Osteoblast (primary cell): ENCODE results near the gene GREB1. TPM values are rescaled to one million over a fixed set of nuclear protein-coding genes. Genes with fewer than 3 reads are reported as not detected.

Source experiments
- DNase-seq: peaks from one replicate; pipeline ENCODE4 v3.0.0; 2011; ENCODE audit warnings: low spot score, mixed read lengths; ENCODE audit not compliant: insufficient read length; ENCODE audit errors: missing footprints
- H2AFZ ChIP-seq: 2 replicates; pipeline ENCODE4 v1.6.0; 2011; ENCODE audit warnings: mild to moderate bottlenecking, low read length
- H3K27ac ChIP-seq: 2 replicates; pipeline ENCODE4 v1.5.1; 2011; ENCODE audit warnings: mild to moderate bottlenecking, low read depth, low read length, moderate library complexity
- H3K27me3 ChIP-seq: 2 replicates; pipeline ENCODE4 v1.6.0; 2012; ENCODE audit warnings: mild to moderate bottlenecking, control low read depth, inconsistent platforms, low read length, moderate library complexity; ENCODE audit not compliant: insufficient read depth
- H3K36me3 ChIP-seq: 2 replicates; pipeline ENCODE4 v1.5.1; 2011; ENCODE audit warnings: mild to moderate bottlenecking, low read length, control low read depth, moderate library complexity; ENCODE audit not compliant: insufficient read depth
- H3K4me1 ChIP-seq: 2 replicates; pipeline ENCODE4 v1.5.1; 2011; ENCODE audit warnings: mild to moderate bottlenecking, low read length, control low read depth, moderate library complexity; ENCODE audit not compliant: insufficient read depth
- H3K4me2 ChIP-seq: 2 replicates; pipeline ENCODE4 v1.6.0; 2011; ENCODE audit warnings: mild to moderate bottlenecking, low read length; ENCODE audit not compliant: insufficient read depth
- H3K4me3 ChIP-seq: fragments of 200-600 bp; sonication (generic); 3 replicates; pipeline ENCODE4 v1.5.1; 2012; ENCODE audit warnings: mild to moderate bottlenecking, low read length, inconsistent platforms; ENCODE audit not compliant: insufficient read depth
- H3K79me2 ChIP-seq: 2 replicates; pipeline ENCODE4 v1.6.0; 2012; ENCODE audit warnings: mild to moderate bottlenecking, low read length, control low read depth, inconsistent platforms; ENCODE audit not compliant: insufficient read depth
- H3K9me3 ChIP-seq: 2 replicates; pipeline ENCODE4 v1.5.1; 2011; ENCODE audit warnings: low read depth, low read length, control low read depth
- H4K20me1 ChIP-seq: 2 replicates; pipeline ENCODE4 v1.6.0; 2012; ENCODE audit warnings: mild to moderate bottlenecking, low read length, control low read depth; ENCODE audit not compliant: insufficient read depth
- CTCF ChIP-seq: IDR thresholded peaks from 2 replicates; pipeline ENCODE4 v1.5.1; 2011; ENCODE audit warnings: mild to moderate bottlenecking, low read depth, low read length, moderate library complexity; ENCODE audit errors: extremely low read depth
- total RNA-seq: library from RNA; depleted of rRNA; stranded (reverse); fragments of >200 nt; gene quantifications from 2 replicates; pipeline ENCODE4 v1.2.3, GENCODE V29; 2012

Gene GREB1
- total RNA-seq, 1 donor: 1.1 TPM

GRCh38 chr2:11582862-11583752 lies 49.3 kb downstream of the GREB1 start:
- peak; percentile 87 for TF ChIP-seq CTCF
- no peak overlapping the region for H3K4me2 ChIP-seq
- no peak overlapping the region for H3K27ac ChIP-seq
- peaks cover 10% of the 10 kb centered on the region for H3K4me1 ChIP-seq
- no peaks in the 10 kb centered on the region for H3K9me3 ChIP-seq
- no peaks in the 10 kb centered on the region for H3K36me3 ChIP-seq
- no peak overlapping the region for H3K4me3 ChIP-seq
- H4K20me1 ChIP-seq: no peaks in the 10 kb centered on the region
- DNase-seq: peak; percentile 94
- H2AFZ ChIP-seq: peak overlapping the region; percentile 28
- peaks cover 7% of the 10 kb centered on the region for H3K27me3 ChIP-seq
- no peaks in the 10 kb centered on the region for H3K79me2 ChIP-seq

- no peak overlapping the region for H2AFZ ChIP-seq
- H3K4me1 ChIP-seq: peaks cover 10% of the 10 kb centered on the region
- H3K79me2 ChIP-seq: no peaks in the 10 kb centered on the region
- no peaks in the 10 kb centered on the region for H3K9me3 ChIP-seq
- peak overlapping the region; percentile 73 for H3K27ac ChIP-seq
- H3K4me2 ChIP-seq: peak overlapping the region; percentile 29
- no peak overlapping the region for H3K4me3 ChIP-seq
- H3K36me3 ChIP-seq: no peaks in the 10 kb centered on the region
- H3K27me3 ChIP-seq: peaks cover 7% of the 10 kb centered on the region
- TF ChIP-seq CTCF: peak; percentile 99
- H4K20me1 ChIP-seq: no peaks in the 10 kb centered on the region
- DNase-seq: peak; percentile 98
Observed at GRCh38 chr2:11583840-11584524, 50.1 kb downstream of the GREB1 start.

- H3K27ac ChIP-seq: no peak overlapping the region
- H3K4me2 ChIP-seq: no peak overlapping the region
- peaks cover 7% of the 10 kb centered on the region for H3K27me3 ChIP-seq
- no peaks in the 10 kb centered on the region for H3K9me3 ChIP-seq
- no peaks in the 10 kb centered on the region for H3K79me2 ChIP-seq
- H3K4me3 ChIP-seq: no peak overlapping the region
- no peak overlapping the region for H2AFZ ChIP-seq
- TF ChIP-seq CTCF: no peak
- H3K36me3 ChIP-seq: no peaks in the 10 kb centered on the region
- peaks cover 10% of the 10 kb centered on the region for H3K4me1 ChIP-seq
- no peak for DNase-seq
- H4K20me1 ChIP-seq: no peaks in the 10 kb centered on the region
Observed at GRCh38 chr2:11584525-11585056, 50.7 kb downstream of the GREB1 start.

GRCh38 chr2:11585071-11585470 lies 51.2 kb downstream of the GREB1 start:
- TF ChIP-seq CTCF: no peak
- Histone ChIP-seq H3K4me1 (peaks cover 10% of the 10 kb centered on the region), H3K27ac (no peak overlapping the region), H3K79me2 (no peaks in the 10 kb centered on the region), H3K36me3 (no peaks in the 10 kb centered on the region), H3K9me3 (no peaks in the 10 kb centered on the region), H4K20me1 (no peaks in the 10 kb centered on the region), H3K4me3 (no peak overlapping the region), H2AFZ (no peak overlapping the region), H3K27me3 (peaks cover 7% of the 10 kb centered on the region), H3K4me2 (no peak overlapping the region)
- no peak for DNase-seq
